ENCODE results near the gene OR52K1. TPM values are rescaled to one million over a fixed set of nuclear protein-coding genes. Genes with fewer than 3 reads are reported as not detected.

Gene OR52K1
- total and polyA plus RNA-seq, 7 donors, result not detected

GRCh38 chr11:4495487-4495886, 13.0 kb downstream of the OR52K1 start:
- Histone ChIP-seq H3K27me3 (ENCODE audit: insufficient read depth in 3 of 3, low read length in 2 of 3) (peaks cover 0 to 9% (median 2%) of the 10 kb centered on the region in 3 donors), H3K9me3 (no peaks in the 10 kb centered on the region), H3K36me3 (ENCODE audit: insufficient read depth in 1 of 2, low read depth in 1 of 2) (no peaks in the 10 kb centered on the region), H3K4me1 (no peaks in the 10 kb centered on the region), H3K27ac (no peak overlapping the region), H3K4me3 (no peak overlapping the region)
- TF ChIP-seq, protein P1, sequence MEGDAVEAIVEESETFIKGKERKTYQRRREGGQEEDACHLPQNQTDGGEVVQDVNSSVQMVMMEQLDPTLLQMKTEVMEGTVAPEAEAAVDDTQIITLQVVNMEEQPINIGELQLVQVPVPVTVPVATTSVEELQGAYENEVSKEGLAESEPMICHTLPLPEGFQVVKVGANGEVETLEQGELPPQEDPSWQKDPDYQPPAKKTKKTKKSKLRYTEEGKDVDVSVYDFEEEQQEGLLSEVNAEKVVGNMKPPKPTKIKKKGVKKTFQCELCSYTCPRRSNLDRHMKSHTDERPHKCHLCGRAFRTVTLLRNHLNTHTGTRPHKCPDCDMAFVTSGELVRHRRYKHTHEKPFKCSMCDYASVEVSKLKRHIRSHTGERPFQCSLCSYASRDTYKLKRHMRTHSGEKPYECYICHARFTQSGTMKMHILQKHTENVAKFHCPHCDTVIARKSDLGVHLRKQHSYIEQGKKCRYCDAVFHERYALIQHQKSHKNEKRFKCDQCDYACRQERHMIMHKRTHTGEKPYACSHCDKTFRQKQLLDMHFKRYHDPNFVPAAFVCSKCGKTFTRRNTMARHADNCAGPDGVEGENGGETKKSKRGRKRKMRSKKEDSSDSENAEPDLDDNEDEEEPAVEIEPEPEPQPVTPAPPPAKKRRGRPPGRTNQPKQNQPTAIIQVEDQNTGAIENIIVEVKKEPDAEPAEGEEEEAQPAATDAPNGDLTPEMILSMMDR (IDR thresholded peaks at IDR 0.05), result no peak
- 37 to 42% (median 42%) methylated on average over 7 of the region's 7 CpGs for WGBS, 3 donors
- intact Hi-C loops (cut with DNase I), result no loop called here
- DNase-seq (no peak), ATAC-seq (no peak)

DNA sequence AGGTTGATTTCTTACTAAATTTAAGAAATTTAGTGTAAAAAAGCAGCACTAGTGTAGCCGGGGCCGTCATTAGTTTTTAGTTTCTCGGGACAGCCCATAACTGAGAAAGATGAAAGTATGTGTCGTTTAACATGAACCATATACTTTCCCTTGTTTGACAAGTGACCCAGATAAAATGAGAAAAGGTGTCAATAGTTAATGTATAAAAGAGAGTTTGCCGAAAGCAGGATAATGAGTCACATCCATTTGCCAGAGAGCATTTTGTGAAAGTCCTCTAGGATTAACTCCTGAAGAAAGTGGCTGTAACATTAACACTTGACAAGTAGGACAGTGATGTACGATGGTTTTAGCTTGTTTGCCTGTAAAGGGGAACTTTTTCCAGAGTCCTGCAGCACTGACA, 13.5 kb downstream of the OR52K1 start:
- no peak overlapping the region for H3K4me3 ChIP-seq
- DNase-seq (no peak), ATAC-seq (no peak)
- no peak overlapping the region for H3K27ac ChIP-seq
- H3K36me3 ChIP-seq (ENCODE audit: insufficient read depth in 1 of 2, low read depth in 1 of 2), result no peaks in the 10 kb centered on the region
- no peaks in the 10 kb centered on the region for H3K4me1 ChIP-seq
- intact Hi-C loops (cut with DNase I), result no loop called here
- H3K27me3 ChIP-seq (ENCODE audit: insufficient read depth in 3 of 3, low read length in 2 of 3), result peaks cover 0 to 9% (median 2%) of the 10 kb centered on the region in 3 donors
- TF ChIP-seq, protein P1 (IDR thresholded peaks at IDR 0.05), result no peak
- H3K9me3 ChIP-seq, result no peaks in the 10 kb centered on the region
- 50 to 57% (median 53%) methylated on average over 6 of the region's 6 CpGs for WGBS, 3 donors

- Histone ChIP-seq H3K36me3 (ENCODE audit: insufficient read depth in 1 of 2, low read depth in 1 of 2) (no peaks in the 10 kb centered on the region), H3K27ac (no peak overlapping the region), H3K9me3 (no peaks in the 10 kb centered on the region), H3K4me3 (no peak overlapping the region), H3K27me3 (ENCODE audit: insufficient read depth in 3 of 3, low read length in 2 of 3) (peaks cover 0 to 9% (median 2%) of the 10 kb centered on the region in 3 donors), H3K4me1 (no peaks in the 10 kb centered on the region)
- 57 to 64% (median 61%) methylated on average over 15 of the region's 15 CpGs for WGBS, 3 donors
- TF ChIP-seq, protein P1 (IDR thresholded peaks at IDR 0.05), result no peak
- intact Hi-C loops (cut with DNase I), result no loop called here
- ATAC-seq (no peak), DNase-seq (no peak)
Measured at GRCh38 chr11:4496557-4497248, 14.3 kb downstream of the OR52K1 start.

- 53 to 63% (median 57%) methylated on average over 2 of the region's 2 CpGs for WGBS, 3 donors
- Histone ChIP-seq H3K27me3 (ENCODE audit: insufficient read depth in 3 of 3, low read length in 2 of 3) (no peaks in the 10 kb centered on the region), H3K9me3 (no peaks in the 10 kb centered on the region), H3K36me3 (ENCODE audit: insufficient read depth in 1 of 2, low read depth in 1 of 2) (no peaks in the 10 kb centered on the region), H3K4me3 (no peak overlapping the region), H3K27ac (no peak overlapping the region), H3K4me1 (no peaks in the 10 kb centered on the region)
- TF ChIP-seq, protein P1 (IDR thresholded peaks at IDR 0.05), result no peak
- ATAC-seq, result no peak
- no peak for DNase-seq
- intact Hi-C loops (cut with DNase I), result no loop called here
Measured at GRCh38 chr11:4508886-4509285, 26.4 kb downstream of the OR52K1 start.
